HG02943 (cell line): Measurements from ENCODE around the gene TNS4.

Source experiments
- ATAC-seq: cut with Tn5 transposase; IDR thresholded peaks from one replicate; pipeline ENCODE4 v1.9.1; 2021; ENCODE audit warnings: mild to moderate bottlenecking, low read depth, moderate library complexity; ENCODE audit not compliant: unreplicated experiment

TNS4 gene

DNA sequence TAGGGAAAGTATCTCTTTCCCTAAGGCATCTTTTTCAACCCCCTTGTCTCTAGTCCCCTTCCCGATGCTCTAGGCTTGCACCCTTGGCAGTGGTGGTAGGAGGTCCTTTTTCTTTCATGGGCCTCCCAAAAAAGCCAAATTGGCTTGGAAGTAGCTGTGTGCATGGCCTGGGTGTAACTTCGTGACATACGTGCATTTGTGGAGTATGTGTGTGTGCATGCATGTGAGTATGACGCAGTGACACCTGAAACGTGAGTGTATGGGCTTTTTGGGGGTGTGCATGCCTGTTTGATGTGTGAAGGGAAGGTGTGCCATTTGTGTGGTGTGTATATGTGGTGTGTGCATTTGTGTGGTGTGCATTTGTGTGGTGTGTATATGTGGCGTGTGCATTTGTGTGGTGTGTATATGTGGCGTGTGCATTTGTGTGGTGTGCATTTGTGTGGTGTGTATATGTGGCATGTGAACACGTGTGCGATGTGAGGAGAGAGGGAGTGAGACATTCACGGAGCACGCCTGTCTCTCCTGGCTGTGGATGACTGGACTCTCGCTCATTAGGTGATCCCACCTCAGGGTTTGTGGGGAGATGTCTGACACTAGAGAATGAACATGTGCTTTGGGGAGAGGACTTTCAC is 42.5 kb downstream of the TNS4 start:
- no peak for ATAC-seq

DNA sequence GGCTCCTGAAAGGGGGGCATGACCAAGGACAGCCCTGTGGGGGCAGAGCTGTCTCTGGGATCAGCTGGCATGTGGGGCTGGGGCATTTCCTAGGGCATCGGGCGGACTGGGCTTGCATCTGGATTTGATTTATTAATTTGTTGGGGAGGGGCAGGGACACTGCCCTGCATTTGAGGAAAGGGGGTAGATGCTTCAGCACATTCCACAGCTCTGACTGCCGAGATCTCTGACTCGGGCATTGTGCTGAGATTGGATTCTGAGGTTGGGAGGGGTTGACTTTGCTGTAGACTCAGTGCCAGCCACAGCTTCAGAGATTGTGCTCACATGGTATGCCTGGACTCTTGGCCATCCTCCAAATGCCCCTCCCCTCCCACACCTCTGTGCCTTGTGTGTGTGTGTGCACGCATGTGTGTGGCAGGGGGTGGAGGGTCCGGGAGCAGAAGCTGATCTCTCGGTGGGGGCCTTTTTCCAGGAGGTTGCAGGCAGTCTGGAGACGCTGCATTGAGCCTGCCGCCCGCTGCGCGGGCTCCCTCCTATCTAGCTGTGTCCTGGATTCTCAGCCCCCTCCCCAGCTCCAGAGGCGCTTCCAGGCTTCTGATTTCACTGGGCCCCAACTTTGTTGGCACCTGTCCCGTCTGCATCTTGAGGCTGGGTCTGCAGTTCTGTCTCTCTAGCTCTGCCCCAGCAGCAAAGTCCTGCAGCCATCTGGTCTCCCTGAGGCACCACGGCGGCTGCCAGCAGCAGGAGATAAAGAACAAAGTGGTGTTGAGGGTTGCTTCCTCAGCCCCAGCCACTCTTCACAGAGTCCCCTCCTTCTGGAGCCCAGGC is 43.2 kb downstream of the TNS4 start:
- no peak for ATAC-seq

DNA sequence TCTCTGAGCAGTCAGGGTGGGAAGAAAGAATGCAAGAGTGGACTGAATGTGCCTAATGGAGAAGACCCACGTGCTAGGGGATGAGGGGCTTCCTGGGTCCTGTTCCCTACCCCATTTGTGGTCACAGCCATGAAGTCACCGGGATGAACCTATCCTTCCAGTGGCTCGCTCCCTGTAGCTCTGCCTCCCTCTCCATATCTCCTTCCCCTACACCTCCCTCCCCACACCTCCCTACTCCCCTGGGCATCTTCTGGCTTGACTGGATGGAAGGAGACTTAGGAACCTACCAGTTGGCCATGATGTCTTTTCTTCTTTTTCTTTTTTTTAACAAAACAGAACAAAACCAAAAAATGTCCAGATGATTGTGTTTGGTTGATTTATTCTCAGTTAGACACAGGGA is 44.1 kb downstream of the TNS4 start:
- ATAC-seq, result no peak

DNA sequence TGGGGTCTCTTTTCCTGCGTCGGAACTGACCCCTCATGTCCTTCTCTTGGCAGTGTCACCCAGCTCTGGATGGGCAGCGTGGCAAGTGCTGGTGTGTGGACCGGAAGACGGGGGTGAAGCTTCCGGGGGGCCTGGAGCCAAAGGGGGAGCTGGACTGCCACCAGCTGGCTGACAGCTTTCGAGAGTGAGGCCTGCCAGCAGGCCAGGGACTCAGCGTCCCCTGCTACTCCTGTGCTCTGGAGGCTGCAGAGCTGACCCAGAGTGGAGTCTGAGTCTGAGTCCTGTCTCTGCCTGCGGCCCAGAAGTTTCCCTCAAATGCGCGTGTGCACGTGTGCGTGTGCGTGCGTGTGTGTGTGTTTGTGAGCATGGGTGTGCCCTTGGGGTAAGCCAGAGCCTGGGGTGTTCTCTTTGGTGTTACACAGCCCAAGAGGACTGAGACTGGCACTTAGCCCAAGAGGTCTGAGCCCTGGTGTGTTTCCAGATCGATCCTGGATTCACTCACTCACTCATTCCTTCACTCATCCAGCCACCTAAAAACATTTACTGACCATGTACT is 44.9 kb downstream of the TNS4 start:
- ATAC-seq, result no peak

DNA sequence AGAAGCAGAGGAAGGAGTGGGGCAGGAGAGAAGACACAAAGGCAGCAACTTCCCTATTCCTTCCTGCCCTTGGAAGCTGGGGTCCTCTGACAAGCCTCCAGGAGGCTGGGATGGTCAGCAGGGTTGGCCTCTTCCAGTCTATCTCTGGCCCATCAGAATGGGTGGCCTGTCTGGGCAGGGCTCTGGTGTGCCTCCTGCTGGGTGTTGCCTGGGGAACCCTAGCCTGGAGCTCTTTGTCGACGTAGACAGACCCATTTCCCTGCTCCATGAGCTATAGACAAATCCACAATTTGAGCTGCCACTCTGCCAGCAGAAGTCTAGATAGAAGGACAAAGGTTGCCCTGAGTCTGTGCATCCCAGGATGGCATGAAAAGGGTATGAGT is 46.8 kb downstream of the TNS4 start:
- ATAC-seq, result no peak

DNA sequence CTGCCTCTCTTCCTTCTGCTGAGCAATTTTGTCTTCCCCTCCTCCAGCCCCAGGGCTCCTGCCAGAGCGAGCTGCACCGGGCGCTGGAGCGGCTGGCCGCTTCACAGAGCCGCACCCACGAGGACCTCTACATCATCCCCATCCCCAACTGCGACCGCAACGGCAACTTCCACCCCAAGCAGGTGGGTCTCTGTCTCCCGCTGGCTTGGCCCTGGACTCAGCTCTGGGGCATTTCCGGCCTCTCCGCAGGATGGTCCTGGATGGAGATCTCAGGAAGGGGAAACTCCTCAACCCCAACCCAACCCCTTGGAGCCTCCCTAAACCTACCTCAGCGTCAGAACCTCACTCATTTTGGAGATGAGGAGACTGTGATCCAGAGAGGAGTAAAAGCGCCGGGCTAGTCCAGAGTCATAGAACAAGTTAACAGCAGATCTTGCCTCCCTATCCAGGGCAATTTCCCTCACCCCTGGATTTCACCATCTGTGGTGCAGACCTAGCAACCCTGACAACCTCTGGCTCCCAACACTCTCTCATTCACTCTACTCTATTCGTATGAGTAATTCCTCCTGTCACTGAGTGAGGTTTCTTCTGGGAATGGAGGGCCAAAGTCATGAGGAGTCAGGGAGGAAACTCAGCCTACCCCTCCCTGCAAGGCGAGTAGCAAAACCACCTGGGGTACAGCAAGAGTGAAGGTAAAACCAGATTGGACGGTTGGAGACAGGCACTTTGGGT is 47.4 kb downstream of the TNS4 start:
- no peak for ATAC-seq

DNA sequence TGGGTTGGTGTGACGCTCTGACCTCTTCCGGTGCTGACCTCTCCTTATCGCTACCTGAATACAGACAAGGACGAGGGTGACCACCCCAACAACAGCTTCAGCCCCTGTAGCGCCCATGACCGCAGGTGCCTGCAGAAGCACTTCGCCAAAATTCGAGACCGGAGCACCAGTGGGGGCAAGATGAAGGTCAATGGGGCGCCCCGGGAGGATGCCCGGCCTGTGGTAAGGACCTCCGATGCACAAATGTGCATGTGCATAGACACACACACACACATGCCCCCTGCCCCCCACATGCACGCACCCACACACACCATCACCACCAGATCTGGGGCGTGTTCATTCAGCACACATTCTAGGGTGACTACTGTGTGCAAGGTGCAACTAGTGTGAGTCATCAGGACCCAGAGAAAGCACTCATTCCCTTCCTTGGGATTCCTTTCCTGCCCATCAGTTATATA is 48.5 kb downstream of the TNS4 start:
- no peak for ATAC-seq

DNA sequence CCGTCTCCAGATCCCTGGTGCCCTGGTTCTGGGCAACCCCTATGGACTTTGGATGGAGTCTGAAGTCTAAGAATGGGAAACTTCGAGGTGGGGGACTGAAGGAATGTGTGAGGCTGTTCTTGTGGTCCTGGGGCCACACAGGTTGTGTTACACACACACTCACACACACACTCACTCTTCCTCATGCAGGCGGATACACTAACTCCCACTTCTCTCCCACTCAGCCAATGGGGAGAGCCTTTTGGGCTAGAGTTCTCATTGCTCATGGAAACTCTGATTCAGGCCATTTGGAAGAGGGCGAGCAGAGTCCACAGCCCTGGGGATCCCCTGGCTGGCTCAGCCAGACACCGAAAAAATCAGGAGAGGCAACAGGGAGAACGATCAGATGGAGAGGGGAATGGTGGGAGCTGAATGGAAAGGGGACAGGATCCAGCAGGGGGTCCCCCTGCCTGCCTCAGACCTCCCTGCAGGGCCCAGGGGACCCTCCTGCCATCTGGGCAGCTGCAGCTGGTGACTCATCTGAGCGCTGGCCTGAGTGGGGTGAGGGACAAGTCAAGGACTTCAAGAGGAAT is 49.1 kb downstream of the TNS4 start:
- no peak for ATAC-seq

DNA sequence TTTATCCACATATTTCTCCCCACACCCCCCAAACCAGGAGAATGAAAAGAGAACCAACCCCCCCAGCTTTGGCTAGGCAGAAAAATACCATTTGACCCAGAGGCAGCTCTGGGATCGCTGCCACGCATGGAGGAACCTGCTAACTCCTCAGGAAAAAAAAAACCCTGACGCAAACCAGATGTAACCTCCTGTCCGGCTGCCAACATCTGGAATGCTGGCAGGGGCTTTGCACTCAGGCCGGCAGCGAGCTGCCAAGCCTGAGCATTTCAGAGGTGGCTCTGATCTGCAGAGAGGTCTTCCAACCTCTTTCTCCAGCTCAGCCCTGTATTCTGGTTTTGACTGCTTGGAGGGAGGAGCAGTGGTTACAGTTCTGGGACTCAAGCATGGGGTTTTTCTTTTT is 50.0 kb downstream of the TNS4 start:
- no peak for ATAC-seq

DNA sequence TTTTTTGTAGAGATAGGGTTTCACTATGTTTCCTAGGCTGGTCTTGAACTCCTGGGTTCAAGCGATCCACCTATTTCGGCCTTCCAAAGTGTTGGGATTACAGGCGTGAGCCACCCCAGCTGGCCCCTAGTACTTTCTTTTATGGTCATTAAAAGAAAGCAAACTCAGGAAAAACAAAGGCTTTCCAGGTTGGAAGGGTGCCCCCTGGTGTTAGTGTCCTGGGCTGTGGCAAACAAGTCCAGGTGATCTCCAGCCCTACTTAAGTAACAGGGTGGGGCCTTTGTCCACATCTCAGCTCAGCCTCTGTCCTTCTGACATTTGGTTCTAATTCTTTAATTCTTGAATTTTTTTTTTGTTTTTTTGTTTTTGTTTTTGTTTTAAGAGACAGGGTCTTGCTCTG is 51.2 kb downstream of the TNS4 start:
- no peak for ATAC-seq

DNA sequence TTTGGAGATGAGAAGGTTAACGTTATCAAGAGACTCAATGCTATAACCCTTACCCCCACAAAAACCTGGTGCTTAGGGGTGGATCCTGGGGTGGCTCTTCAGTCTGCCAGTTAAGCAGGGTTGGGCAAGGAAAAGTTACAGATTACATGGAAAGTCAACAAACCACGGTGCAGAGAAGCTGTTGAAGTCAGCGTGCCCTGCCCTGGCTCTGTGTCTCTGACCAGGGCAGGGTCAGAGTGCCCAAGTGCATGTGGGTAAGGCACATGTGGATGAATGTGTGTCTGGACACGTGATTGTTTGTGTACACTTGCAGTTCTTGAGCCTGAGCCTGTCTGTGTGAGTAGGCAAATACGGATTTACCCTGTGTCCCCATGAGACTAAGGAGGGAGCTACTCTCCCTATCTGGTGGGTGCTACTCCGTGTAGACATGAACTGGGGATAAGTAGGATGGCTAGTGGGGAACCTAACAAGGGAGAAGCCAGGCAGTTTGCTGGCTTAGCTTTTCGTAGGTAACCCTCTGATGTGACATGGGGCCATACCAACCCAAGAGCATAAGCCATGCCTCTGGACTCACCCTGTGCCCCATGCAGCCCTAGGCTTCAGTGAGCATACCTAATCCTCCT is 52.7 kb downstream of the TNS4 start:
- no peak for ATAC-seq

DNA sequence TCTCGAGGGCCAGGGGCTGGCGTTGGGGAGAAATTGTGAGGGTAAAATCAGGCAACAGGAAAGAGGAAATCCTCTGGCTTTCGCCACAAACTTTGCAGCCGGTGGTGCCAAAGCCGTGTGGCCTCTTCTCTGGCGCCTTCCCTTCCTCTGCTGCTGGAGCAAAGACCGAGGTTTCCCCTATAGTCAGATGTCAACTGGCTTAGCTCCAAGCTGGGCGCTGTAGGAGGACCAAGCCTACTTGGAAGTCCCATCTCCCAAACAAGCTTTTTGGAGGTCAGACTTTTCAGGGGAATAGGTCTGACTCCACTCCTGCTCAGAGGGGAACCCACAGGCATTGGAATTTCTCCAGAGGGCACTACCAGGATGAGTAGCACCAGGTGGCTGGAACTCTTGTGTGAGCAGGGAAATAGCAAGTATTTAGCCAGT is 53.2 kb downstream of the TNS4 start:
- no peak for ATAC-seq

DNA sequence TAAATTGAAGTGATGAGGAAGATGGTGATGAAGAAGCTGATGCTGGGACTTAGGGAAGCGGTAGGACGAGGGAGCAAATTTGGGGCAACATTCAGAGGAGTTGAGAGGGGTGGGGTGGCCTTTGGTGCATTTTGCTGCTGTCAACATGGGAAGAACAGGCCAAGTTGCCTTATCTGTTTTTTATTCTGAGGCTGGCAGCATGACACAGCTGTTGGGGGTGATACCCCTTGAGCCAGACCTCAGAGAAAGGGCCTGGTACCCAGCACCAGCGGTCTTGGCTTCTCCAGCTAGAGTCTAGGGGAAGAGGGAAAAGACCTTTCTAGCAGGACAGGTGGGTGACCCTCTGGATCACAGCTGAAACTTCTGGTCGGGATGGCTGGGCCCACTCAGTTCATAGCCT is 53.6 kb downstream of the TNS4 start:
- ATAC-seq, result no peak

DNA sequence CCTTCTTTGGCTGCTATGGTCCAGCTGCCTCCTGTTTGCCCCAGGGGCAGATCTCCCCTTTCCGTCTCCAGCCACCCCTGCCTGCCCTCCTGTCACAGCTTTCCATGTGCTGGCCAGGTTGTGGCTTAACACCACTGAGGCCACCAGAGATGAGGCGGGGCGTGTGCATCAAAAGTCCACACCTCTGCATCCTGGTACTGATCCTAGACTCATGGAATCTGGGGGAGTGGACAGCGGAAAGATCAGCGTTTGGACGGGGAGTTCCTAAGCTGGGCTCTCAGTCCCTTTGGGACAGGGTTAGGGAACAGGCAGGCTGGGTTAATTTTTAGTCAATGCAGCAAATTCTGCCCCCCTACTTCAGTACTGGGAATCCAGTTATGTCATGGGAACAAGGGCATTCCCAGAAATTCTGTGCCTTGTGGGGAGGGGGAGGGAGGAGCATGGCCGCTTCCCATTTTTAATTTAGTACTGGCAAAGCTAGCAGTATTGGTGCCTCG is 54.2 kb downstream of the TNS4 start:
- no peak for ATAC-seq

DNA sequence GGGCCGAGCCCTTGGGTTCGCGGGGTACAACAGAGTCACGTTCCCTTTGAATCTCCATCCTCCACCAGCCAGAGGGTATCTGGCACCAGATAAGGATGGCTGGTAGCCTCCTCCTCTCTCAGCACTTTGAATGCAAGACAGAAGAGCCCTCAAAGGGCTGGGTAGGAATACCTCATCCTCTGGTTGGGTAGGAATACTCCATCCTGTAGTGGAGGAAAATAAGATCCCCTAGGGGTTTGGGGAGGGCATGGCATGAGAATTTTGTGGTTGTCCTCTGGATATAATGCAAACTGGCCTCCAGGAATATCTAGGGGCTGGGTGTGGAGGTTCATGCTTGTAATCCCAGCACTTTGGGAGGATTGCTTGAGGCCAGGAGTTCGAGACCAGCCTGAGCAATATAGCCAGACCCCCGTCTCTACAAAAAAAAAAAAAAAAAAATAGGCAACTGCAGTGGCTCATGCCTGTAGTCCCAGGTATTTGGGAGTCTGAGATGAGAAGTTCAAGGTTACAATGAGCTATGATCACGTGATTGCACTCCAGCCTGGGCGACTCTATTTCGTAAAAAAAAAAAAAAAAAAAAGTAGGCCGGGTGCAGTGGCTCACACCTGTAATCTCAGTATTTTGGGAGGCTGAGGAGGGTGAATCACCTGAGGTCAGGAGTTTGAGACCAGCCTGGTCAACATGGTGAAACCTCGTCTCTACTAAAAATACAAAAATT is 55.5 kb downstream of the TNS4 start:
- no peak for ATAC-seq

DNA sequence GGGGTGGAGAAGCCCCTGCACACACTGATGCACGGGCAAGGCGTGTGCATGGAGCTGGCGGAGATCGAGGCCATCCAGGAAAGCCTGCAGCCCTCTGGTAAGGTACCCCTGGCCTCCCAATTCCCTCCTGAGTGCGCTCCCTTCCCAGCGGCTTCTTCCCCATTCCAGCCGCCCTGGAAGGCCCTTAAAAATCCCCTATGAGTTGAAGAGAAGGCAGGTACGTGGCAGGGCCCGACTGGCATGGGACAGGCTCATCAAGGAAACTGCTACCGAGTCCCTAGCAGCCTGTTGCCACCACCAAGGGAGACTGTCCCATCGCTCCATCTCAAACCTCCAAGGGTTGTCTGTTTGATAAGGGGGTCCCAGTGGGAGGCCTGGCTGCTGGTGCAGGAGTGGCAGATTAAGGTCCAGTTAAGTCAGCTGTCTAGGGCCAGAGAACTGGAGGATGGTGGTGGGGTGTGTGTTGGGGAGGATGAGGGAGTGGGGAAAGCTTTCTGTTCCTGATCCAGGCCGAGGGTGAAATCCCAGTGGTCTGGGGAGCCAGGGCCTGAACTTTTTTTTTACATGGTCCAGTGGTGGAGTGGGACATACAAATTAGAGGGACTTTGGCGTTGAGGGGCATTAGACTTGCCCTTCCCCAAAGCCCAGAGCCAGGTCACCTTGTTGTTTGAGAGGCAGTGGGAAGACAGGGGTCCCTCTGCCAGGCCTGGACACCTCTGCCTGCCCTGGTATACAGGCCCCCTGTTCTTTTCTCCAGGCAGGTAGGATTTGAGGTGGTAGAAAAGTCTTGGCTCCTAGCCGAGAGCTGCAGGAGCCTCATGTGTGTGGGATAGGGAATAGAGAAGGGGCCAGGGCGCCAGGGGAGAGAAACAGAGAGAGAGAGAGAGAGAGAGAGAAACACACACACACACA is 57.2 kb downstream of the TNS4 start:
- ATAC-seq, result no peak

DNA sequence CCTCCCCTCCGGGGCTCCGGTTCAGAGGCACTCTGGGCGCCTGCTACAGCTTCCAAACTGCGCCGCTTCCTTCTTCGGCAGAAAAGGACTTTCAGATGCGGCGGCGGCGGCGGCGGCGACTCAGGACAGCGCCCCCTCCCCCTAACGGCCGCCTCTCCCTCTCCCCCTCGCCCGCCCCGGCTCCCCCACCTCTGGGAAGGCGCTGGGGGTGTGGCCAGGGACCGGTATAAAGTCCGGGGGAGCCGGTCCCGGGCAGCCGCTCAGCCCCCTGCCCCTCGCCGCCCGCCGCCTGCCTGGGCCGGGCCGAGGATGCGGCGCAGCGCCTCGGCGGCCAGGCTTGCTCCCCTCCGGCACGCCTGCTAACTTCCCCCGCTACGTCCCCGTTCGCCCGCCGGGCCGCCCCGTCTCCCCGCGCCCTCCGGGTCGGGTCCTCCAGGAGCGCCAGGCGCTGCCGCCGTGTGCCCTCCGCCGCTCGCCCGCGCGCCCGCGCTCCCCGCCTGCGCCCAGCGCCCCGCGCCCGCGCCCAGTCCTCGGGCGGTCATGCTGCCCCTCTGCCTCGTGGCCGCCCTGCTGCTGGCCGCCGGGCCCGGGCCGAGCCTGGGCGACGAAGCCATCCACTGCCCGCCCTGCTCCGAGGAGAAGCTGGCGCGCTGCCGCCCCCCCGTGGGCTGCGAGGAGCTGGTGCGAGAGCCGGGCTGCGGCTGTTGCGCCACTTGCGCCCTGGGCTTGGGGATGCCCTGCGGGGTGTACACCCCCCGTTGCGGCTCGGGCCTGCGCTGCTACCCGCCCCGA is 58.0 kb downstream of the TNS4 start, which contains the start of gene IGFBP4:
TSS of gene IGFBP4 (plus strand) at position 255 of the 792 bp plus-strand sequence. CDS start at position 541, 286 bp downstream.
- ATAC-seq, result no peak
